Cardiac muscle cell (in vitro differentiated cells and primary cell): ENCODE measurements around the gene DBX2. TPM values are rescaled to one million over a fixed set of nuclear protein-coding genes. Genes with fewer than 3 reads are reported as not detected.
A peak's percentile ranks its signal among the peaks of the same experiment; 100 is the strongest.
"Not testable (repeated sequence)": the region's sequence is repeated elsewhere in the genome, so short reads cannot be mapped to it uniquely, and the experiment has no call there.

Experiments used
- DNase-seq, 2 donors: peaks; one replicate each; pipeline versions ENCODE4 v3.0.0 to v3.0.0-alpha.2; 2010 to 2017; ENCODE audit warnings: low read depth in 1 of 2, low spot score in 1 of 2
- H3K27ac ChIP-seq: fragments of 200-600 bp; sonication (generic); 2 replicates; pipeline ENCODE4 v1.5.1; 2016
- H3K27me3 ChIP-seq: fragments of 200-600 bp; sonication (generic); 2 replicates; pipeline ENCODE4 v1.6.0; 2016; ENCODE audit warnings: control low read depth
- H3K36me3 ChIP-seq: fragments of 200-600 bp; sonication (generic); 2 replicates; pipeline ENCODE4 v1.5.1; 2016; ENCODE audit warnings: control low read depth
- H3K4me1 ChIP-seq: fragments of 200-600 bp; sonication (generic); 2 replicates; pipeline ENCODE4 v1.8.1; 2017; ENCODE audit warnings: low read depth, mild to moderate bottlenecking, mixed run types
- H3K4me3 ChIP-seq: fragments of 200-600 bp; sonication (generic); 2 replicates; pipeline ENCODE4 v1.5.1; 2016; ENCODE audit warnings: mild to moderate bottlenecking
- H3K9me3 ChIP-seq: fragments of 200-600 bp; sonication (generic); 2 replicates; pipeline ENCODE4 v1.5.1; 2017; ENCODE audit warnings: low read depth, mild to moderate bottlenecking, control low read depth
- CTCF ChIP-seq: IDR thresholded peaks from 2 replicates; pipeline ENCODE4 v1.5.1; 2012; ENCODE audit warnings: low read depth, mild to moderate bottlenecking, low read length
- polyA plus RNA-seq: library from polyadenylated mRNA; unstranded; fragments of >200 nt; fragmentation: Nextera tagmentation; extraction: Ambion mirVana; gene quantifications from 2 replicates; pipeline ENCODE4 v1.2.1, GENCODE V29; 2016
- total RNA-seq: library from RNA; depleted of rRNA; stranded (reverse); fragments of >200 nt; gene quantifications from 2 replicates; pipeline ENCODE4 v1.2.3, GENCODE V29; 2016

The DBX2 gene
- total RNA-seq = not detected in 2 replicates
- polyA plus RNA-seq = not detected in 2 replicates

- no peaks in the 10 kb centered on the region for H3K36me3 ChIP-seq
- no peaks in the 10 kb centered on the region for H3K9me3 ChIP-seq
- no peaks in the 10 kb centered on the region for H3K4me1 ChIP-seq
- H3K27ac ChIP-seq = no peak within 1 kb of the TSS
- H3K27me3 ChIP-seq = peaks cover 91% of the 10 kb centered on the region
- TF ChIP-seq CTCF = no peak
- DNase-seq = peak; percentile 9 to 52
- H3K4me3 ChIP-seq = peak within 1 kb of the TSS; percentile 52
These were observed at the start of gene DBX2 for GRCh38 chr12:45050751-45051571. Gene DBX2, minus strand, starts transcription at chr12:45051099. Its CDS starts 172 bp downstream, at chr12:45050927.

- Histone ChIP-seq H3K36me3 (no peaks in the 10 kb centered on the region), H3K4me1 (no peaks in the 10 kb centered on the region), H3K27me3 (no peaks in the 10 kb centered on the region), H3K4me3 (no peak overlapping the region), H3K27ac (no peak overlapping the region), H3K9me3 (no peaks in the 10 kb centered on the region)
- no peak for TF ChIP-seq CTCF
- DNase-seq = no peak
These were observed 47.9 kb upstream of the DBX2 start for GRCh38 chr12:45098766-45099165.

- H3K36me3 ChIP-seq, H3K27me3 ChIP-seq, H3K27ac ChIP-seq, DNase-seq, H3K4me3 ChIP-seq, H3K4me1 ChIP-seq, H3K9me3 ChIP-seq: not testable (repeated sequence)
These were observed 44.5 kb upstream of the DBX2 start for GRCh38 chr12:45095417-45095816.

GRCh38 chr12:45093051-45093450 is 42.2 kb upstream of the DBX2 start:
- no peaks in the 10 kb centered on the region for H3K9me3 ChIP-seq
- H3K4me1 ChIP-seq = no peaks in the 10 kb centered on the region
- no peak for DNase-seq
- no peak overlapping the region for H3K27ac ChIP-seq
- H3K27me3 ChIP-seq = no peaks in the 10 kb centered on the region
- H3K4me3 ChIP-seq = no peak overlapping the region
- no peak for TF ChIP-seq CTCF
- H3K36me3 ChIP-seq = no peaks in the 10 kb centered on the region

GRCh38 chr12:45089411-45090075 is 38.6 kb upstream of the DBX2 start:
- H3K36me3 ChIP-seq = no peaks in the 10 kb centered on the region
- TF ChIP-seq CTCF = no peak
- no peak overlapping the region for H3K4me3 ChIP-seq
- H3K4me1 ChIP-seq = no peaks in the 10 kb centered on the region
- no peaks in the 10 kb centered on the region for H3K9me3 ChIP-seq
- no peak overlapping the region for H3K27ac ChIP-seq
- no peak for DNase-seq
- H3K27me3 ChIP-seq = no peaks in the 10 kb centered on the region

- no peak for TF ChIP-seq CTCF
- no peak for DNase-seq
- no peaks in the 10 kb centered on the region for H3K9me3 ChIP-seq
- H3K4me1 ChIP-seq = no peaks in the 10 kb centered on the region
- H3K27me3 ChIP-seq = no peaks in the 10 kb centered on the region
- H3K36me3 ChIP-seq = no peaks in the 10 kb centered on the region
- no peak overlapping the region for H3K4me3 ChIP-seq
- H3K27ac ChIP-seq = no peak overlapping the region
These were observed 37.7 kb upstream of the DBX2 start for GRCh38 chr12:45088608-45089007.

- H3K9me3 ChIP-seq, H3K36me3 ChIP-seq, H3K27me3 ChIP-seq, H3K27ac ChIP-seq, H3K4me1 ChIP-seq, H3K4me3 ChIP-seq, DNase-seq: not testable (repeated sequence)
These were observed 33.3 kb upstream of the DBX2 start for GRCh38 chr12:45084248-45084647.
